ENCODE measurements around the gene PPP1R12B.
"Not testable (repeated sequence)": the region's sequence is repeated elsewhere in the genome, so short reads cannot be mapped to it uniquely, and the experiment has no call there.

DNA sequence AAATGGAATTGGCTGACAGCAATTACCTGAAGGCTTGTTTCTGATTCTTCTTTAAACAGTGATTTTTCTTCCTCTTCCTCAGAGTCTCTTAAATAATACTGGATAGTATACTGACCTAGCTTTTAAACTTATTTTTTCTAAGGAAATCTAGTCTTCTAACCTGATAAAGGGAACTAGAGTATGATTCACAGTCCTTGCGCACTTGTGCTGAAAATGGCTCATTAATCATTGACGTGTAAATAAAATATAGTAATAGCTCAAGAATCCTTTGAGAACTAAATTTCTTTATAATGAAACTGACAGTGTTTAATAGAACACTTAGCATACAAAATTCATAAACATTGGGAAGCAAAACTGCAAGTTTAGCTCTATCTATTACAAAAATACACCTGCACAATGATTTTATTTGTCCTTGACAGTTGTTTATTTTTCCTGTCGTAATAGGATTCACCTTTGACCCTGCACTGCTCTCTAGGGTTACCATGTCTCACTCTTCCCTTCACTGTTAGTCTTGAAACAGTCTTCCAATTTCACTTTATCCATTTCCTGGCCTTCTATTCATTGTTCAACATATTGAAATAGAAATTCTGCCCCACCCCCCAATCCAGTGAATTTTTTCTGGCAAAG is 117.3 kb downstream of the PPP1R12B start:
- TF ChIP-seq POLR2A (IDR thresholded peaks at IDR 0.05), result not testable (repeated sequence)
- TF ChIP-seq, protein P1, sequence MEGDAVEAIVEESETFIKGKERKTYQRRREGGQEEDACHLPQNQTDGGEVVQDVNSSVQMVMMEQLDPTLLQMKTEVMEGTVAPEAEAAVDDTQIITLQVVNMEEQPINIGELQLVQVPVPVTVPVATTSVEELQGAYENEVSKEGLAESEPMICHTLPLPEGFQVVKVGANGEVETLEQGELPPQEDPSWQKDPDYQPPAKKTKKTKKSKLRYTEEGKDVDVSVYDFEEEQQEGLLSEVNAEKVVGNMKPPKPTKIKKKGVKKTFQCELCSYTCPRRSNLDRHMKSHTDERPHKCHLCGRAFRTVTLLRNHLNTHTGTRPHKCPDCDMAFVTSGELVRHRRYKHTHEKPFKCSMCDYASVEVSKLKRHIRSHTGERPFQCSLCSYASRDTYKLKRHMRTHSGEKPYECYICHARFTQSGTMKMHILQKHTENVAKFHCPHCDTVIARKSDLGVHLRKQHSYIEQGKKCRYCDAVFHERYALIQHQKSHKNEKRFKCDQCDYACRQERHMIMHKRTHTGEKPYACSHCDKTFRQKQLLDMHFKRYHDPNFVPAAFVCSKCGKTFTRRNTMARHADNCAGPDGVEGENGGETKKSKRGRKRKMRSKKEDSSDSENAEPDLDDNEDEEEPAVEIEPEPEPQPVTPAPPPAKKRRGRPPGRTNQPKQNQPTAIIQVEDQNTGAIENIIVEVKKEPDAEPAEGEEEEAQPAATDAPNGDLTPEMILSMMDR (IDR thresholded peaks at IDR 0.05), result not testable (repeated sequence)

All from ovary (tissue), 3 donors.